Psoas muscle (tissue), 8 donors: ENCODE results near the gene TRIP10. TPM values are rescaled to one million over a fixed set of nuclear protein-coding genes. Genes with fewer than 3 reads are reported as not detected.
"Not testable (repeated sequence)": the region's sequence is repeated elsewhere in the genome, so short reads cannot be mapped to it uniquely, and the experiment has no call there.

Experiments
- ATAC-seq, 4 donors: fragments of 200-7000 bp; cut with Tn5 transposase; one replicate each; pipeline ENCODE4 v1.9.1; 2020; ENCODE audit warnings: moderate library complexity in 3 of 4, mild to moderate bottlenecking in 2 of 4
- DNase-seq, 2 donors: peaks; one replicate each; pipeline ENCODE4 v3.0.0-alpha.2; 2020
- H3K27ac ChIP-seq: fragments of 200-600 bp; one replicate; pipeline ENCODE4 v1.8.0; 2022
- H3K27me3 ChIP-seq, 3 donors: fragments of 200-600 bp in 1 of 3; one replicate each; pipeline versions ENCODE4 v1.6.1 to v1.8.0; 2013 to 2022; ENCODE audit warnings: low read length in 2 of 3, mild to moderate bottlenecking in 2 of 3, moderate library complexity in 1 of 3; ENCODE audit not compliant: insufficient read depth in 3 of 3
- H3K36me3 ChIP-seq, 2 donors: fragments of 200-600 bp in 1 of 2; one replicate each; pipeline versions ENCODE4 v1.6.1 to v1.8.0; 2013 to 2022; ENCODE audit warnings: low read depth in 1 of 2, mild to moderate bottlenecking in 1 of 2, moderate library complexity in 1 of 2; ENCODE audit not compliant: insufficient read depth in 1 of 2
- H3K4me1 ChIP-seq: fragments of 200-600 bp; one replicate; pipeline ENCODE4 v1.8.0; 2022
- H3K4me3 ChIP-seq: fragments of 200-600 bp; one replicate; pipeline ENCODE4 v1.8.0; 2022; ENCODE audit warnings: mild to moderate bottlenecking
- H3K9me3 ChIP-seq: fragments of 200-600 bp; one replicate; pipeline ENCODE4 v1.8.0; 2022
- CTCF ChIP-seq: fragments of 200-600 bp; IDR thresholded peaks from one replicate; pipeline ENCODE4 v1.8.0; 2022; ENCODE audit warnings: antibody characterized with exemption
- WGBS, 3 donors: extraction: QIAGEN DNeasy Blood & Tissue Kit; methylation state at CpG; one replicate each; pipeline versions ENCODE4 v1.1.6 to v1.1.7; 2013; 5-methylcytosine and 5-hydroxymethylcytosine counted together
- intact Hi-C, 2 donors: fragments of 100-400 bp; cut with DNase I; formaldehyde crosslinking; loops; one replicate each; pipeline versions ENCODE4 v1.11.0 to v1.14.2; 2022
- polyA plus RNA-seq, 3 donors: library from polyadenylated mRNA; stranded (reverse); fragments of 200-250 nt; gene quantifications; one replicate each; pipeline ENCODE4 v1.2.3, GENCODE V29; 2013
- total RNA-seq, 4 donors: library from RNA; stranded (reverse); fragmentation: NEBNext Ultra II Directional in 2 of 4; extraction: Animal tissue kit (Norgen Biotek cat#: 25700) in 2 of 4; gene quantifications; one replicate each; pipeline versions ENCODE4 v1.2.1 to v1.2.4, GENCODE V29; 2021 to 2023
- donor health status: healthy with polysubstance abuse.
- donor health status: DM: no; HTN: no; CAD: no; lungs with moderate emphysema.
- donor health status: Bipolar disorder and iron deficiency.
- donor health status: healthy.
- donor health status: DM: yes; HTN: yes; CAD: no.
- donor health status: DM: no; HTN: no; CAD: no.
- donor health status: DM: no; HTN: no; CAD: no.
- donor health status: DM: yes; HTN: yes; CAD: no.

The TRIP10 gene
- total and polyA plus RNA-seq, 7 donors = 104 to 297 (median 230) TPM

GRCh38 chr19:6768236-6768785, 28.8 kb downstream of the TRIP10 start:
- Histone ChIP-seq H3K4me3 (no peak overlapping the region), H3K9me3 (no peaks in the 10 kb centered on the region), H3K27me3 (peaks cover 0 to 28% (median 11%) of the 10 kb centered on the region in 3 donors), H3K4me1 (peaks cover 5% of the 10 kb centered on the region), H3K36me3 (no peaks in the 10 kb centered on the region), H3K27ac (no peak overlapping the region)
- DNase-seq = no peak
- intact Hi-C loops = loop anchor here in 1 of 2 donors (5.0 kb wide), 1 partner anchor 36 kb away; no protein-coding TSS in a partner anchor
- no peak for TF ChIP-seq CTCF
- WGBS, 3 donors = 58 to 70% (median 58%) methylated on average over 8 of the region's 8 CpGs
- ATAC-seq = no peak

- Histone ChIP-seq H3K27me3 (peaks cover 0 to 28% (median 9%) of the 10 kb centered on the region in 3 donors), H3K36me3 (no peaks in the 10 kb centered on the region), H3K27ac (no peak overlapping the region), H3K4me3 (no peak overlapping the region), H3K9me3 (no peaks in the 10 kb centered on the region), H3K4me1 (peaks cover 5% of the 10 kb centered on the region)
- intact Hi-C loops = loop anchor here in 1 of 2 donors (5.0 kb wide), 1 partner anchor 37 kb away; no protein-coding TSS in a partner anchor
- peak; percentile 38 for TF ChIP-seq CTCF
- DNase-seq = no peak
- WGBS, 3 donors = 56 to 61% (median 59%) methylated on average over 11 of the region's 11 CpGs
- ATAC-seq = peak in 1 of 4 donors; percentile 59
These were observed 29.6 kb downstream of the TRIP10 start for GRCh38 chr19:6769006-6769619.

- H3K4me1 ChIP-seq, H3K27ac ChIP-seq, ATAC-seq, H3K36me3 ChIP-seq, DNase-seq, H3K9me3 ChIP-seq, H3K4me3 ChIP-seq: not testable (repeated sequence)
- peaks cover 0 to 18% (median 5%) of the 10 kb centered on the region in 3 donors for H3K27me3 ChIP-seq
- 87 to 91% (median 88%) methylated on average over 7 of the region's 7 CpGs for WGBS, 3 donors
- intact Hi-C loops = loop anchor here in 1 of 2 donors (2.0 kb wide), 1 partner anchor 139 kb away; no protein-coding TSS in a partner anchor
These were observed 32.2 kb downstream of the TRIP10 start for GRCh38 chr19:6771648-6772027.

GRCh38 chr19:6772028-6772865, 32.8 kb downstream of the TRIP10 start, which contains the start of gene VAV1:
VAV1 (plus strand) TSS chr19:6772708; CDS start chr19:6772808, 100 bp downstream.
- peak; percentile 41 to 72 for DNase-seq
- Histone ChIP-seq H3K27ac (no peak within 1 kb of the TSS), H3K36me3 (no peaks in the 10 kb centered on the region), H3K4me1 (peaks cover 2% of the 10 kb centered on the region), H3K9me3 (no peaks in the 10 kb centered on the region), H3K27me3 (peaks cover 0 to 12% (median 2%) of the 10 kb centered on the region in 3 donors), H3K4me3 (peak within 1 kb of the TSS; percentile 46)
- no peak for TF ChIP-seq CTCF
- WGBS, 3 donors = 49 to 66% (median 52%) methylated on average over 23 to 25 of the region's 25 CpGs
- intact Hi-C loops = loop anchor here in 1 of 2 donors (2.0 kb wide), 1 partner anchor 139 kb away; no protein-coding TSS in a partner anchor
- peak in 2 of 4 donors; percentile 43 to 48 for ATAC-seq
